SW 1271 (cell line): ENCODE results near the gene PTPN21.
A peak's percentile ranks its signal among the peaks of the same experiment; 100 is the strongest.

Experiments used
- DNase-seq, 2 experiments: peaks; one replicate each; lab custom pipeline; 2025; lab: John Stamatoyannopoulos, UW

Gene PTPN21

DNA sequence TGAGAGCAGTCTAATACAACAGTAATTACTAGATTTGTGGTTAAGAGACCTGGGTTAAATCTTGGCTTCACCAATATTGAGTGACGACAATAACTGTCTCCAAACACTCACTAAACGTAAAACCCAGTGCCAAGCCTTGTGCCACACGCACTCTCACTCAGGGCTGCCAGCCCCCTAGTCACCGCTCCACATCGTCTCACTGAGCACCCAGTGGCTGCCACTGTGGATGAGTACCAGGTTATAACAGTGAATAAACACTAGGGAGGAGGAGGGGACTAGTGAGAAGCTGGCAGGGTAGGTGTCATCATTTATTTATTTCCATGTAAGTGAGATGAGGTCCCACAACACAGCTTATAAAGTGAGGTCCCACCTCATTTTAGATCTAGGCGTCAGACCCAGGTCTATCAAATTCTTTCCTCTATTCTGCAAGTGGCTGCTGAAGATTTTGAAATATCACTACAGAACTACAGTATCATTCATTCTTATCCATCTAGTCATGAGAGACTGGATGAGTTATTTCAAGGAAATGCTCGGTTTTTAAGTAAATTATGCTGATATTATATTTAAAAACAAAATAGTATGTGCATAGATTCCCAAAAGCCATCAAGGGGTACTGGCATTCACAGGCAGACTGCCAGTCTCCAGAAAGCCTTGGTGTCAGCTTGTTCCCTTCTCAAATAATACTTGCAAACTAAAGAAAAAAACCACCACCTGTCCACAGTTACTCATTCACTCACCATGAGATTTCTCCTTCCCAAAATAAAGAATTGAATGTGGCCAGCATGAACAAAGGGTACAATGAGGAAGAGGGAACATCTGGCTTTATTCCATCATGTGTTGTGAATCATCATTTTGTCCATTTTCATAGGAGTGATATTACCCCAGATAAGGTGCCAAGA lies 84.0 kb downstream of the PTPN21 start:
- no peak for DNase-seq

DNA sequence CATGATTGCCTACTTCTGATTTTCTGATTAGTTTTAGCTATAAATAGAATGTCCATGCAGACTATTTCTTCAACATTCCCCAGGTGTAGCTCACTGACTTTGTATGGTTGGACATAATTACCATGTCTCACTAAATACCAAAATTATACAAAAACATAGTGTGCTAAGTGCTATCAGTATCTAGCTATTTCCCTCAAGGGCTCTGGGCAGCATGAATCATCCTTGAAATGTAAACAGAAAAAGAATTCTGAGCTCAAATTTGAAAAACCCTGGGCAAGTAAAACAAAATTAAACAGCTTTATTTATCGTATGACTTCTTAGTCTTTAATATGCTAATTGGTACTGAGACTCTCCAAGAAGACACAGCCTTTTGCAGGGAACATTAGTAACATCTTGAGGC lies 86.4 kb downstream of the PTPN21 start:
- DNase-seq = no peak

DNA sequence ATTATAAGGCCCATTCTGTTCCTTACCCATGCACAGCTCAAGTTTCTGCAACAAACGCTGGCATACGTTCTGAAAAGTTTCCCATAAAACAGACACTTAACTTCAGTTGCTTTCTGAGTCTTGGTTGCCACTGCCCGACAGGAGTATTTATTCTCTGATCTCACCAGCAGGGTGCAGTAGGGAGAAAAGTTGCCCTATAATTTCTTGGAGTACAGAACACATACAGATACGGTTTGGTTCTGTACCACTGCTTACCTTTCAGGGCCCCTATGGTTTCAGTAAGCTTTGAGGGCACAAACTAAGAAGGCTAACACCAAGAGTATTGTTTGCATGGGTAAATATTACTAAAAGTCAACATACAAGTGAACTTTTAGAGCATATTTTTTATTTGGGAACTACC lies 91.5 kb downstream of the PTPN21 start:
- DNase-seq = peak in 1 of 2 experiments; percentile 9

DNA sequence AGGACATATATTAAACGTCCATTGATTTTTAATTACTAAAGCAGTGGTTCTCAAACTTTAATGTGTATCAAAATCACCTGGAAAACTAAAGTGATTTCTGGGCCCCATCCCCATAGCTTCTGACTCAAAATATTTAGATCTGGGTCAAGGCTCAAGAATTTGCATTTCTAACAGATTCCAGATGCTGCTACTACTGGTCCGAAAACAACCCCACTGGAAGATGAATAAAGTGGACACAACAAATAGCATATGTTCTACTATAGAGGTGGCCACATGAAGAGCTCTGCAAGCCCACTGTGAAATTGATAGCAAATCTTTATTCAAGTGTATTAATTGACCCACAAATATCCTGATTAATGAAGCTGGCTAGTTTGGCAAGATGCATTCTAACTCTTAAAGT lies 99.9 kb downstream of the PTPN21 start:
- no peak for DNase-seq

DNA sequence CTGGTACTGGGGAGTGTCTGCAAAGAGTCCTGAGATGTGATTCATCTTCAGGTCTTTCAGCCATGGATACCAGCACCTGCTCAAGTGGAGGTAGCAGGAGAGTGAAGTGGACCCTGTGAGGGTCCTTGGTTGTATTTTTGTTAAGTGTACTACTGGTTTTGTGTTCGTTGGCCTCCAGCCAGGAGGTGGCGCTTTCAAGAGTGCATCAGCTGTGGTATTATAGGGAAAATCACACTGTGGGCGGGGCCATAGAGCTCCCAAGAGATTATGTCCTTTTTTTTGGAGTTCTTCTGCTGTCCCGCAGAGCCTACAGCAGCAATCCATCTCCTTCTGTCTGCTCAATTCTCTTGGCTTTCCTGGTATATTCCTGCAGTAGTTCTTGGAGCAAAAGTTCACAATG lies 102.6 kb downstream of the PTPN21 start:
- DNase-seq = no peak

DNA sequence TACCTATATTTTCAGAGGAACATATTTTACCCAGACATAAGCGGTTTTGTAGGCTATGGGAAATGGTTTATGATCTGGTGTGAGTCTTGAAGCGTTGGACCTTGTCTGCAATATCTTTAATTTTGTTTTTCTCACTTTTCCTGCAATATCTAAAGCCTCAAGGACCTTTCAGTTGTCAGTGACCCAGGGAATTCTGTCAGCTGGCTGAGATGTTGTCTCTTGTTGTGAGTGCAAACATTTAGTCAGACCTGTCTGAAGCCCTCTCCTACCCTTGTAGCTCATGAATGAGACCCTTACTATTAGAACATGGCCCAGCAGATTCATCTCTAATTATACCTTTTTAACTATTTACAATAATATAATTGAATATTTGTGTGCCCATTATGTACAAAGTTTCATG lies 115.7 kb downstream of the PTPN21 start:
- DNase-seq = no peak

DNA sequence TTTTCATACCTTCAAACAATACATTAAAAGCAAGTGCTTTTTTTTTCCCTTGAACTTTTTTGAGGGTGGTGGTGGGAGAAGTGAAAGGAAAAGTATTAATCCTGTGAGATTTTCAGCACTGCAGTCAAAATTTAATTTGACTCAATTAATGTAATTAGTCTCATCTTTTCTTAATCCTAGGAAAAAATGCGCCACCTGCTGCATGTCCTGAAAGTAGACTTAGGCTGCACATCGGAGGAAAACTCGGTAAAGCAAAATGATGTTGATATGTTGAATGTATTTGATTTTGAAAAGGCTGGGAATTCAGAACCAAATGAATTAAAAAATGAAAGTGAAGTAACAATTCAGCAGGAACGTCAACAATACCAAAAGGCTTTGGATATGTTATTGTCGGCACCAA lies 117.1 kb downstream of the PTPN21 start:
- DNase-seq = no peak

DNA sequence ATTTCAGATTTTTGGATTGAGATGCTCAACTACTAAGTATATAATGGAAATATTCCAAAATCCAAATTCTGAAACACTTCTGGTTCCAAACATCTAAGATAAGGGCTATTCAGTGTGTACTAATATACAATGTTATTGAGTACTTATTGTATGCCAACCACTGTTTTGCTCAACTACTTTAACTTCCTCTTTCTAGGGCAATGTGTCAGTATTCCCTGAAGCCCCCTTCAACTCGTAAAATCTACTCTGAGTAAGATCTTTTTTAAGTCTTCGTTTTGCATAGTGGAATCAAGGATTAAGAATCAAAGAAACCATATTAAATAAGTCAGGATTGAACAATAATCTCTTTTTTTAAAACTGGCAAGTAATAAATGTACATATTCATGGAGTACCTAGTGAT lies 123.8 kb downstream of the PTPN21 start:
- no peak for DNase-seq

DNA sequence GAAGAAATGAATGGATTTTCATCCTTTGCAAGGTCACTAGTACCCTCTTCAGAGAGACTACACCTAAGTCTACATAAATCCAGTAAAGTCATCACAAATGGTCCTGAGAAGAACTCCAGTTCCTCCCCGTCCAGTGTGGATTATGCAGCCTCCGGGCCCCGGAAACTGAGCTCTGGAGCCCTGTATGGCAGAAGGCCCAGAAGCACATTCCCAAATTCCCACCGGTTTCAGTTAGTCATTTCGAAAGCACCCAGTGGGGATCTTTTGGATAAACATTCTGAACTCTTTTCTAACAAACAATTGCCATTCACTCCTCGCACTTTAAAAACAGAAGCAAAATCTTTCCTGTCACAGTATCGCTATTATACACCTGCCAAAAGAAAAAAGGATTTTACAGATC lies 128.5 kb downstream of the PTPN21 start:
- no peak for DNase-seq

DNA sequence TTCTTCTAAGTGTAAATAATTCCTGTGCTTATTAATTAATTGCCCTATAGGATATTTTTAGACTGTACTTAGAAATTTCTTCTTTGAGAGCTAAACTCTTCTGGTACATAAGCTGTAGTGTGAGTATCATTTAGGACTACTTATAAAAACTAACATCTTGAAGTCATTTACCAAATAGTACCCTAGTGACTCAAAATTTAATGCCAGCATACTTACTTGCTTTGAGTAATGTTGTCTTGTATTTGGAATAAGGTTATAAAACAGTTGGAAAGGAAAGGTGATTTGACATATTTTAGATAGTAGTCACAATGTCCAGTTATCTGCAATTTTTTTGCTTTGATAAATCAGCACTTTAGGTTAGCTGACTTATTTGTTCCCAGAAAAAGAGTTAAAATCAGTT lies 130.2 kb downstream of the PTPN21 start:
- DNase-seq = no peak

DNA sequence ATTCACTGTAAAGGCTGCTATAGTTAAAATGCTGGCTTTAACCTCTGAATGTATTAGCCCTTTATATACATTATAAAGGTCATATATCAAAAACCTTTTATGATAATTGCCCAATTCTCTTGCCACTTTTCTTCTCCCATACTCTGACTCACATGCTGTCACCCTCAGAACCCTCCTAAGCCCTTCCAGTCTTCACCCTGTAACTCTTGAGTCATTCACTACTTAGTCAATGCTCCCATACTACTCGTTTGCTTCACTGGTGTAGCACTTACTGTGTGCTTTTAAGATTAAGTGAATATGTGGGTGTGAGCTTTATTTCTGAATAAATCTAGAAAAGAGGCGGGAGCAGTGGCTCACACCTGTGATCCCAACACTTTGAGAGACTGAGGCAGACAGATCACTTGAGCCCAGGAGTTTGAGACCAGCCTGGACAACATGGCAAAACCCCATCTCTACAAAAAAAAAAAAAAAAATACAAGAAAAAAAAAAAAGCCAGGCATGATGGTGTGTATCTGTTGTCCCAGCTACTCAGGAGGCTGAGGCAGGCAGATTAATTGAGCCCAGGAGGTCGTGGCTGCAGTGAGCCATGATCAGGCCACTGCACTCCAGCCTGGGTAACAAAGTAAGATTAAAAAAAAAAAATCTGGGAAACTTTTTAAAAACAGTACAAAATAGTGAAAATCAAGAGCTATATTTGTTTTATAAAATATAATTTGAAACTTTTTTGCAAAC lies 131.7 kb downstream of the PTPN21 start:
- no peak for DNase-seq

DNA sequence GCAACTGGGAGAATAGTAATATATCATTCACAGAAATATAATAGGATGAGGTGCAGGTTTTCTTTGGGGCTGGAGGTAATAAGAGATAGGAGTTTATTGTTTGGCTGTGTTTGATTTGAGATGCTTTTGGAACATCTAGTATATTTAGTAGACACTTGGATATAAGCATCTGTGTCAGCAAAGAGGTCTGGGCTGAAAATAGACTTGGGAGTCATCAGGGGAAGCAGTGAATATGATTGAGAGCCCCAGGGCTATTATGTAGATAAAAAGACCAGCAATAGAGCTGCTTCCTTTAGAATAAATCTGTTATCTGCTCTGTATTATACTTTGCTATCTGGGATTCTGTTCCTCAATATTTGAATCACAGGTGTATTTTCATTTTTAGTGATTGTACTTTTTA lies 132.8 kb downstream of the PTPN21 start:
- no peak for DNase-seq

DNA sequence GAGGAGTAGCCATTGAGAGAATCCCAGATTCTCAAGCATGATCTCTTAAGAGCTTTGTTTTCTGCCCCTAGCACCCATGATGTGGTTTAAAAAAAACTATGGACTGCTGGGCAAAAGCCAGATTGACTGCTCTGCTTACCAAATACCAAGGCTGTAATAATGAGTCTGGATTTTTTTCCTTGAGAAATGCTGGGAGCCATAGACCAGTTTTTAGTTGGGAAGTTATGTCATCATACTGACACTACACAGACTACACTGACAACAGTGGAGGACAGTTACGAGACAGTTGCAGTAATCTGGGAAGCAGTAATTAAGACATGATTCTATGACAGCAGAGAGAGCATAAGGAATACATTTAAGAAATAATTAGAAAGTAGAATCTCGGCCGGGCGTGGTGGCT lies 133.5 kb downstream of the PTPN21 start:
- no peak for DNase-seq

DNA sequence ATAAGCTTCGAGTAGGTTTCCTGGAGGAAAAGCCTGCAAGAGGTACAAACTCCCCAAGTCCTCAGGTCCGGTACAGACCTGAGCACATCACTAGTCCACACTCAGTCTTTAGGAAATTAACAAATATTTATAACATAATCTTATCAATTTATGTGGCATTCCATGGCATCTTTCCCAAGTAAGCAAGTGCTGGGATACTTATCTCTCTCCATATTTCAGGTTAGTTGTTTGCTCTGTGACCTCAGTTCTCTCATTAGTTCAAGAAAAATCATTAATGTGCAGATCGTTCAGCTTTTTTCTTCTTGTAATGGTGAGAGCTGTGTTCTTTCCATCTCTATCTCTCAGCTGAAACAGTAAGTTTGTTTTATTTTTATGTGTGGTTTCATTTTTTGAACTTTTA lies 134.6 kb downstream of the PTPN21 start:
- no peak for DNase-seq

DNA sequence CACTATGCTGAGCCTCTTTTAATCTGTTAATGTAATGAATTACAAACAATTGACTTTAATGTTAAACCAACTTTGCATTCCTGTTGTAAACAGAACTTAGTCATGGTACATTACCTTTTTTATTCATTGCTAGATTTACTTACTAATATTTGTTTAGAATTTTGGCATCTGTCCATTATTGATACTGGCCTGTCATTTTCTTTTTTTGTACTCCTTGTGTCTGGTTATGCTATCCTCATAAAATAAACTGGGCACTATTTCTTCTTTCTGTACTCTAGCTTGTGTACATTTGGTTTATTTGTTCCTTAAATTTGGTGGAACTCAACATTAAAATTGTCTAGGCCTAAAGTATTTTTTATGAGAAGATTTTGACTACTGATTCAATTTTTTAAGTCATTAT lies 137.2 kb downstream of the PTPN21 start:
- no peak for DNase-seq
